Smooth muscle cell of the brain vasculature (primary cell): ENCODE measurements around the gene COL21A1.

Experiments used
- DNase-seq: peaks from one replicate; pipeline ENCODE4 v3.0.0-alpha.2; 2012; ENCODE audit warnings: low read depth, low spot score

The COL21A1 gene

GRCh38 chr6:56050530-56051201 lies 196.7 kb downstream of the COL21A1 start:
- DNase-seq: no peak

DNA sequence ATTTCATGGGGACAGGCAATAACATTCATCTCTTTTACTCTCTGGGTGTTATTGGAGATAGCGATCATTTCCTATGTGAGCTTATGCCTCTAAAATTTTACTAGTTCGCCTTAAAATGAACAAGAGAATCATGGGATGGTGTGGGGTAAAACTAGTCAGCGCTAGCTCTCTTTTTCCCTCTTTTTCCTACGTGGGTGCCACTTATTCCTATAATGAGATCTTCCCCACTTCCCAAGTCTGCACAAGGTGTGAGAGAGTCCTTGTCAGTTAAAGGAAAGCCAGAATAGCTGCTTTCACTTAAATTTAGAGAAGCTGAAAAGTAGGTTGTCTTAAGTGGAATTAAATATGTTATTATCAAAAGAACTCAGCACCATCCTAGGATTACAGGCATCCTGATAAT lies 198.8 kb downstream of the COL21A1 start:
- DNase-seq: no peak

DNA sequence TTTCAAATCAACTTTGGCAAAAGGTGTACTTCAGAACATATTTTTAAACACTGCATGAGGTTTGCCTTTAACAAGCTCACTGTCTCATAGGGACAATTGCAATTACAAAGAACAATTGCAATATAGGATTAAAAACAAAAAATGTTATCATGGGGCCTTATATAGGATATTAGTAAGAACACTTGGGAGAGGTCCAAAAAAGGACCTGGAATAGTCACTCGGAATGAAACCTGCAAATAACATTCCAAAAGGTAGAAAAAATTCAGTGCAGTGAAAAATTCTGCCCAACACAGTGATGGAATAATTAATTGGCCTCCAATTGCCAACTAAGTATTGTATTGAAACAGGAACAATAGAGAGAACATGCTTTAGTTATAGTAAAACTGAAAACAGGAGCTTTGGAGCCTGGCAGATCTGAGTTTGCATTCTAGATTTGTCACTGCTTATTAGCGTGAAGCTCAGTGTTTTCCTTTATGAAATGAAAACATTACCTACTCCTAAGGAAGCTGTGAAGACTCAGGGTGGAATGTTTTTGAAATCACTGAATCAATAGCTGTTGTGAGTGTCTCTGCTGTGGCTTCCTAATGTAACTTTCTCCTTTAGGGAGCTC lies 199.3 kb downstream of the COL21A1 start:
- no peak for DNase-seq

- DNase-seq: no peak
Measured at GRCh38 chr6:56046576-56046975, 200.8 kb downstream of the COL21A1 start.

GRCh38 chr6:56043761-56044160 lies 203.6 kb downstream of the COL21A1 start:
- DNase-seq: no peak

DNA sequence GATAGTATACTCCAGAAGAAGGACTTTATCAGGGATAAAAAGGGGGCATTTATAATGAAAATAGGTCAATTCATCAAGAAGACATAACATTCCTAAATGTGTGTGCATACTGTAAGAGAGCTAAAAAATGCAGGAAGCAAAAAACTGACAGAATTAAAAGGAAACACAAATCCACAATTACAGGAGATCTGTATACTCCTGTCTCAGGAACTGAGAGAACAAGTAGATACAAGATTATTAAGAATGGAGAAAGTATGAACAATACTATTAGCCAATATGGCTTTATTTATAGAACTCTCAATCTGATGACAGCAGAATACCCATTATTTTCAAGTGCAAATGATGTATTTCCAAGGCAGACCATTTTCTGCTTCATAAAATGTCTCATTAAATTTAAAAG lies 204.3 kb downstream of the COL21A1 start:
- no peak for DNase-seq

DNA sequence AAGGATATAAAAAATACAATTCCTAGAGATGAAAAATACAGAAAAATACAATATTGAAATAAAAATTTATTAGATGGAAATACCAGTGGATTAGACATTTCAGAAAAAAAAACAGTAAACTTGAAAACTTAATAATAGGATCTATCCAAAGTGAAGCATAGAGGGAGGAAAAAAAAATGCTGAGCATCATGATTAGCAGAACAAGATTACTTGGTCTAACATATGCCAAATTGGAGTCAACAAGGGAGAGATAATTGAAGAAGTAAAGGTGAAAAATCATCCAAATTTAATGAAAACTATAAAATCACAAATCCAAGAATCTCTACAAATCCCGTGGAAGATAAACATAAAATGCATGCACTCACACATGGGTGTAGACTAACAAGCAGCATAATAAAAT lies 205.8 kb downstream of the COL21A1 start:
- no peak for DNase-seq

DNA sequence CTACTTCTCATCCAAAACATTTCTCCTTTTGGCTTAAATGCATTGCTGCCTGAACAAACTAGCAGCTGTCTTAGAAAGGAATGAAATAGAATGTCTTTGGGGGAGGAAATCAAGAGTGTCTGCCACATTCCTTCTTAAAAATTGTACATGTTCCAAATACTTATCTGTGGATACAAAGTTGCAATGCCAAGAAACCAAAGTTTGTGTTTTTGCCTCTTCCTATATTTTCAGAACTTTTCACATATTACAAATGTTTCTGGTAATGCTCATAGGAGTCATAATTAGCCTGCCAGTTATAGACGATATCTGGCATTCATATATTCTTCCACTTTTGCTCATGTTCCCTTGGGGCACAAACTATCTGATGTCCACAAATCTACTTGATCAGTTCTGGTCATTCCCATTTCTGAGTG lies 206.5 kb downstream of the COL21A1 start:
- DNase-seq: no peak

GRCh38 chr6:56040223-56040622 lies 207.2 kb downstream of the COL21A1 start:
- DNase-seq: no peak

- DNase-seq: no peak
Measured at GRCh38 chr6:56038764-56039163, 208.6 kb downstream of the COL21A1 start.

GRCh38 chr6:56037601-56038000 lies 209.8 kb downstream of the COL21A1 start:
- no peak for DNase-seq

GRCh38 chr6:56036916-56037600 lies 210.3 kb downstream of the COL21A1 start:
- no peak for DNase-seq

DNA sequence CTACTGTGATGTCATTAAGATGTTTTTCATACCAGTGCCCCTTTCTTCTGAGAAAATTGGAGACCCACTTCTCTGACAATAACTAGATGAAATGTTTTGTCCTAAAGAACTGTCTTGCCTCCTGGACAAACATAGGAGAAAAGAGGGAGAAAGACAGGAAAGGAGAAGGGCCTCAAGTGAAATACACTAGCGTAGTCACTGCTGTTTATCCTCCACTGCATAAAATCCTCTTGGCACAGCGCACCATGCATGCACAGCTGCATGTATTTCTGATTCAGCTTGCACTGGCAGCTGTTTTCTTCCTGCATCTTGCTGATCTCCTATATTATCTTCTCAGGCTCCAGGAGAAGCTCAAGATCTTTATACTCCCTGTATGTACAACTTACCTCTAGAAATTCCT lies 214.0 kb downstream of the COL21A1 start:
- DNase-seq: no peak

DNA sequence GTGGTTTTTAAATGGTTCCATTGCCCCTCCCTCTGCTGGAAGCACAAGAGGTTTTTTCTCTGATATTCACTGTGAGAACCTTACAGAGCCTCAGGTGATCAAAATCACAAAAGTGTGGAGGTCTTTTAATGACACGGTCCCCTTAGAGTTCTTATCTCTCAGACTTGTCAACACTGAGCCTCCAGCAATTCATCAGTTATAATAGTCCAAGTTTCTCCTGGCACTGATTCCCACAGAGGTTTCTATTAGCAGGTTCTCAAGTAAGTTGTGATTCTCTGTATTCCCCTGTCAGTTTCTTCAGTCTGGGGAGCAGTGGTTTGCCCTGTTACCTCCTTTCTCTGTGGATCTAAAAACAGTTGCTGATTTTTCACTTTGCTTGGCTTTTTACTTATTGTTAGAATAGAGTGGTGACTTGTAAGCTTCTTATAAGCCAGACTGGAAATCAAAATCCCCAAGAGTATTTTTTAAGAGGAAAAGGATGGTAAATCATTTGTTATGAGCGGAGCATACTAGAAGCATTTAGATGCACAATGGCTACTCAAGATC lies 214.6 kb downstream of the COL21A1 start:
- no peak for DNase-seq

GRCh38 chr6:56027865-56028264 lies 219.5 kb downstream of the COL21A1 start:
- DNase-seq: no peak

DNA sequence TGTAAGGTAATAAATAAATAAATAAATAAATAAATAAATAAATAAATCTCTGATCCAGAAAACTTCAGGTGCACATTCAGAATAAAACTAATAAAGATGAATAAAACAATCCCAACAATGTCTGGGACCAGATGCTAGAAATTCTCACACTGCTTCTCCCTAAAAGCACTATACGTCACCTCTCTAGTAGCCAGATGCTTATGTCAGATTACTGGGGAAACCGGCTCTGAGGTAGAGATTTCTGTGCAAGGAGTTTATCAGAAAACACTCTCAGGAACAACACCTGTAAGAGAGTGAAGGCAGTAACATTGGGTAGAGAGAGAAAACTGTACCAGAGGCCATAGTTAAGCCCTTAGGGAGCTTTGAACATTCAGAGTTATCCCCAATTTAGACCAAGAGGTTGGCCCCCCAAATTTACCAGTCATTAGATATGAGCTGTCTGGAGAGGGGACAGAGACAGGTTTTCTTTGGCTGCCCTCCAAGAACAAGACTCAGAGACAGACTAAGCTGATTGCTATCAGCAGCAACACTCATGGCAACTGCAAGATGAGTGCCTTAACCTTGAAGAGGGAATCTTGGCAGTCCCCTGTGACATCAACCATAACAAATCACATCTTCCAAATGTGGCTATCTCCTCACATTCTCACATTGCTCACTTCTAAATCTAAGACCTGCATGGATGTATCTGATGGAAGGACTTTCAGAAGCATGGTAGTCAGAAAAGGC lies 220.8 kb downstream of the COL21A1 start:
- no peak for DNase-seq

DNA sequence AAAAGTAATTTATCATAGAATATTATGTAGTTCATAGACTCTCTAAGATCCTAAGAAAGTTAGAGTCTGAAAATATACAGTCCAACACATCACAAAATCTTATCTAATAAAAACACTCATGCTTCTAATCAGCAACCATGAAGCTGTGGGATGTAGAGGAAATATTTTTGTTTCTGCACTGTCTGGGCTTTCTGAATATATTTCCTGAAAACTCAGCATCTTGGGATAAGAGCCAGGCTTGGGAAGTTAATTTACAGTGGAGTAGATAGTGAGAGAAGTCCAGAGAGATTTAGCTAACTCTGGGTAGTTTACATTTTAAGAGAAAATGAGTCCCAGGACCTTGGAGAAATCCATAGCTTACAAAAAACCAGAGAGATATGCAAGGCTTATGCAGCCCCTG lies 221.6 kb downstream of the COL21A1 start:
- no peak for DNase-seq

- DNase-seq: no peak
Measured at GRCh38 chr6:56024931-56025330, 222.4 kb downstream of the COL21A1 start.

DNA sequence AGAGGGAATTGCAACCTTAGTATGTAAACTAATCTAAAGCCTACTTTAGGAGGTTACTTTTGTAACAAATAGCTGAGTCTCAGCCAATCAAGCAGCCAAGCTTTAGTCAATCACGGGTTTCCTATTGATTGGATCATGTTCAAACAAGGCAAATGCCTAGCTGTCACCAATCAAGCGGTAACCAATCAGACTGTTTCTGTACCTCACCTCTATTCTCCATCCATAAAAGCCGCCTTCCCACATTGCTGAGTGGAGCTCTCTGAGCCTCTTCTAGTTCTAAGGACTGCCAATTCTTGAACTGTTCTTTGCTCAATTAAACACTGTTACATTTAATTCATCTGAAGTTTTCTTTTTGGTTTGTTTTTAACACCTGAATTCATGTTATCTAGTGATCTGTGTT lies 223.6 kb downstream of the COL21A1 start:
- no peak for DNase-seq

- DNase-seq: no peak
Measured at GRCh38 chr6:56022678-56023077, 224.7 kb downstream of the COL21A1 start.

- DNase-seq: no peak
Measured at GRCh38 chr6:56021943-56022342, 225.4 kb downstream of the COL21A1 start.

GRCh38 chr6:56019973-56020372 lies 227.4 kb downstream of the COL21A1 start:
- no peak for DNase-seq
